ENCODE data around the gene CYS1.
"Not testable (repeated sequence)": the region's sequence is repeated elsewhere in the genome, so short reads cannot be mapped to it uniquely, and the experiment has no call there.

CYS1 gene

DNA sequence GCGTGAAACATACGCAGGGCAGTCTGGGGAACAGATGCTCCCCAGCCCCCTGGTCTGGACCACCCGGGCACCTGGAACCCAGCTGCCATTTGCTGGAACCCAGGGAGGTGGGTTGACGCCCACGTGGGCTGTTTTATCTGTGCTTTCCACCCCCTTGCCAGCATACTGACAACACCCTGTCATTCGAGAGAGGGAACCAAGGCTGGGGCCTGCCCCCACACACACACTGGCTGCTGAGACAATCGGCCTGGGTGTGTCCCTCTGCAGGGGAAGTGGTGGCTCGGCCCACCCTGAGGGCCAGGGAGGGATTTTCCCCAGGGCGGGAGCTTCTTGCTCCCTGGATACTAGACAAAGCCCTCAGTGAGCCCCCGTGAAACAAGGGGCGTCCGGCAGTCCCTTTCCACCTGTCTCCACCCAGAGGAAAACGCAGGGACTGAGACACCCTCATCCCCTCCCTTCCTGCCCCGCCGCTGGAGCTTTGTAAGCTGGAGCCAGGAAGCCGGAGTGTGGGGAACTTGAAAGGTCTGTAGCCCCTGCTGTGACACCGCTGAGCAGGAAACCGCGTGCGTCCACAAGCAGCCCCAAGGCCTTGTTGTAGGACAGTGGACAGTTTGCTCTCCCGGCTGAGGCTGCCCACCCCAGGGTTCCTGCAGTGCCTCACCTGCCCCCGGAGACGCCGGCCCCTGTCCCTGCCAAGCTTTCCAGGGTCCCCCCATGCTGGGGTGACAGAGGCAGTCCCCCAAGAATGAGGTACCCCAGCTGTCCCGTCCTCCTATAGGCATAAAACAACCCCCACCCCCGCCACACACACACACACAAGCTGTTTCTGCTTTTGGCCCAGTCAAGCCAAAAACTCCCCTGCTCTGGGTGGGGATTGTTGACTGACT, 51.0 kb downstream of the CYS1 start:
- no peak for FAIRE-seq

DNA sequence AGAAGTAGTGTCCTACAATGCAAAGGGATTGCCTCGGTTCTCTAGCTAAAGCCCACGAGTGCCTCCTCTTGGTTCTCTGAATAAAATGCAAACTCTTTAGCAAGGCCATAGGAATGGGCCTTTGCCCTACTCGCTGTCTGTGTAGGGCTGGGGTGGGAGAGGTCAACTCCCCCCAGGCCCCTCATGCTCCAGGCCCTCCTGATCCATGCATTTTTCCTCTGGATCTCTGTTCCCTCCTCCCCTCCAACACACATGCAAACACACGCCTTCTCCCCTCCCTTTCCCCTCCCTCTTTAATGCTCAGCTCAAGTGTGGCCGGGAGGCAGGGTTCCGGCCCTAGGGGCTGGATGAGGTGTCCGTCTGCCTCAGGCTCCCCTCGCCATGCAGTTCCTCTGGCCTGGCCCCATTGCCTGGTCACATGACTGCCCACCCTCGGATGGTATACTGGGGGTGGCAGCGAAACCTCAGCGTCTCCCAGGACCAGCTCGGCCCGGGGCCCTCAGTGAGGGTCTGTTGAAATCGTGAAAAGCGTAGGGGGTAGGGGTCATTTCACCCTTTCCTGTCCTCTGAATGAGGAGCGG, 51.7 kb downstream of the CYS1 start:
- no peak for FAIRE-seq

DNA sequence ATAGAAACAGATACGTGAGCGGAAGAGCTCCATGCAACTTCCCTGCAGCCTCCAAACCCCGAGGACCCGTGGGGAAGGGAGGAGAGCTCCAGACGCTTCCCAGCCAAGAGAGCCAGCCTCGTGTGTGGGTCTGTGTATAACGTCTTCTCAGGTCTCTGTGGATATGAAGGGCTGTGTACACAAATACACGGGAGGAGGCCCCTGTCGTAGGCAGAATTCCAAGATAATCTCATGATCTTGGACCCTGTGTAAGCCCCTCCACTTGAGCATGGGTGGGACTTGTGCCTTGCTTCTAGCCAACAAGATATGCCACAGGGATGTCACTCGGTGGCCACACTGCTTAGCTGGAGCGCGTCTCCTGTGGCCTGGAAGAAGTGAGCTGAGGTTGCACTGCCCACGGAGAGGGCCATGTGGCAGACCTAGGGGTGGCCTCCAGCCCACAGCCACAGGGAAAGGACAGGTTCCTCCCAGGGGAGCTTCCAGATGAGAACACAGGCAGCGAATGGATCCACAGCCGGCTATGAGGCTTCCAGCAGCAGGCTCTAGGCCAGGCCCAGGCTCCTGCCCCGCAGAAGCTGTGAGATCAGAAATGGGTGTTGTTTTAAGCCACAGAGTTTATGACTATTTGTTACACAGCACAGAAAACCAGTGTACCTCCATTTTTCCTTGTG, 52.4 kb downstream of the CYS1 start:
- no peak for FAIRE-seq

DNA sequence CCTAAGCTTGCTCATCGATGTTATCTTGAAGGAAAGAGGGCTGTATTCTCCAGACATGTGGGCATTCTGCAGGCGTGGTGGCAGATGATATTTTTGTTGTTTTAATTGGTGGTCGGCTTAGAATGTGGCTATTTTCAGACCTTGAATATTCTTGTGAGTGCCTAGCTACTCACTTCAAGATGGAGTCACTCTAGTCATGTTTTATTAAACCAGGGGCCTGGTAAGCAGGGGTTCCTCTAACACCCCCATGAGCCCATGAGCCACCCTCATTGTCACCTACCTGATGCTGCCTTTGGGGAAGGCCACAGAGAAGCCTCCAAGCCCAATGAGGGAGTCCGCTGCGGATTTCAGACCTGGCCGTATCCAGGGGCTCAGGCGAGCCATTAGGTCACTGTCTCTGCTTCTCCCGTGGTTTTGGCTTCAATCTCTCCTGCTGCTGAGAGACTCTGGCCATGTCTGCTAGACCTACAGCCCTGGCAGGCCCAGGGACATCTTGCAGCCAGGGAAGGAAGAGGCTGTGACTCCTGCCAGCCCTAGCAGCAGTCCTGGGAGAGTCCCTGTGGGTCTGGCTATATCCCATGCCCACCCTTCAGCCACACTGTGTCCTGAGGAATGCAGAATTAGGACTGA, 53.2 kb downstream of the CYS1 start:
- FAIRE-seq, result no peak

DNA sequence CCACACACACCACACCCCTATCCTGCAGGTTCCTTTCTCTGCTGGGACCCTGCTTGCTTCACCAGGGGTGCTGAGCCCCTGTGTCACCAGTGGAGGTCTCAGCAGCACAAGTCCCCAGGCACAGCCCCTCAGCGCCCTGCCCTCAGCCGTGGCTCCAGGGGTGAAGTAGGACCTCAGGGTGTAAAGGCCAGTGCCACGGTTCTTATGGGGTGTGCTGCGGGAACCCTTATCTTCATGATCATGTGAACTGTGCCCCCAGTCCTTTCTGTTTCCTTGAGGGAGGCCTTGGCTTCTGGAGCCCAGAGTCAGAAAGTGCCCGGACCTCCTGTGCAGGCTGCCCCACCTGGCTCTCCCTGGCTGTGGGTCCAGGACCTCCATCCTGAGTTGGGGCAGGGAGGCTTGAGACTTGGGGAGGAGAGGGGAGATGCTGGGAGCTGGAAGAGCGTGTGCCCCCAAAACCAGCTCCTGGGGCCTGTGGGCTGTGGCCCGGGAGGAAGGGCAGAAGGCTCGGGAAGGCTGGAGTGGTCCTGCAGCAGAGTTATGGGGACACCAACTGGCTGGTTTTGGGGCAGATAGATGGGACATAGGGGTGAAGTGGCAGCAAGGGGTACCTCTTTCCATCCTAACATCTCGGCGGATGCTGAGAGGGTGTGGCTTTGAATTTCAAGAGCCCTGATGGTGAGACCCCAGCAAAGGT, 57.1 kb downstream of the CYS1 start:
- FAIRE-seq, result no peak

DNA sequence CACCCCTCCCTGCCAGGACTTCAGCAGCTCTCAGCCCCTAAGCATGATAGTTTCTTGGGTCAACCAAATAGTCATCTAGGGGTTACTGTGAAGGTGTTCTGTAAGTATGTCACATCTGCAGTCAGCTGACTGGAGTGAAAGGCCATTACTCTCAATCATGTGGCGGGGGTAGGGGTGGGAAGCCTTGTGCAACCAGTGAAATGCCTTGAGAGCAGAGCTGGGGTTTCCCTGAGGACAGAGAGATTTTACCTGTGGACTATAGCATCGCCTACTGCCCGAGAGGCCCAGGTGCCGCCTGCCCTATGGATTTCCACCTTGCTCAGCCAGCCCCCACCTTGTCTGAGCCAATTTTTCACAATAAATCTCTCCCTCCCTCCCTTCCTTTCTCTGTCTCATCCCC, 57.8 kb downstream of the CYS1 start:
- FAIRE-seq, result no peak

DNA sequence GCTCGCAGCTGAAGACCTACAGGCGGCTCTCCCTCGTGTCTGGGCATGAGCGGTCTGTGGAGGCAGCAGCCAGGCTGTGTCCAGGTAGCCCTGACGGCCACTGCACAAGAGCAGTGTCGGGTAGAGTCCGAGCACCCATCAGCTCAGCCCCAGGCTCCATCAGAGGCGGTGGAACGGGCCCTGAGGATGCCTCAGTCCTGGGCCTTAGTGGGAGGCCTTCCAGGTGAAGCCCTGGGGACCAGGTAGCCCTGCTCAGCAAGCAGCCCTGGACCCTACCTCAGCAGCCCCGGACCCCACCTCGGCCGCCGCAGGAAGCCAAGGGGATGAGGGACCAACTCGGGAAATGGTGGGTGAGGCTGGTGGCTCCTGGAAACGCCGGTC, 58.2 kb downstream of the CYS1 start:
- no peak for FAIRE-seq

DNA sequence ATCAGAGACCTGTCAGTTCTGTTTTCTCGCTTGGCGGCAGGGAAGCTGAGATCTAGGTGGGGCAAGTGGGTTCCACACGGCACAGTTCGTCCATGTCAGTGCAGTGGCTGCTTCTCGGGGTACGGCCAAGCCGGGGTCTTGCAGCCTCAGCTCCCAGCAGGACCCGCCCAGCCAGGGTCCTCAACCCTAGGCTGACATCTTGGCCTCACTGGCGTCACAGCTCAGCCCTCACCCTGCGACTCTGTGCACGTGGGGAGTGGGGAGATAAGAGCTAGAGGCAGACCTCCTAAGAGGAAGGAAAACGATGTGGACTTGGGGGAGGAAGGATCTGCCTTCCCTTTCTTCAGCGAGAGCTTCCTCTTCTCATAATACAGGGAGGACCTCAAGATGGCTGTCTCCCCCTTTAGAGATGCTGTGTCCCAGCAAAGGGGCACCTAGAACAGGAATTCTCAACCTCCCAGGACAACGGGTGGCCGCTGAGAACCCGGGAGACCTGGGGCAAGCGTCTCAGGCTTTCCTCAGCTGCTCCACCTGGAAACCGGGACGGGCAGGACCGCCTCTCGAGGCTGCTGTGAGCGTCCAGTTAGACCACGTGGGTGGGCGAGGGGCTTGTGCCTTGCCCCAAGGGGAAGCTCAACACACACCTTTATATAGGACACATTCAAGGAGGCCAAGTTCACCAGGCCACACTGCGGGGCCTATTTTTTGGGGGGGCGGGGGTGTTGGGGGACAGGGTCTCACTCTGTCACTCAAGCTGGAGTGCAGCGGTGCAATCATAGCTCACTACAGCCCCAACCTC, 60.4 kb downstream of the CYS1 start:
- no peak for FAIRE-seq

DNA sequence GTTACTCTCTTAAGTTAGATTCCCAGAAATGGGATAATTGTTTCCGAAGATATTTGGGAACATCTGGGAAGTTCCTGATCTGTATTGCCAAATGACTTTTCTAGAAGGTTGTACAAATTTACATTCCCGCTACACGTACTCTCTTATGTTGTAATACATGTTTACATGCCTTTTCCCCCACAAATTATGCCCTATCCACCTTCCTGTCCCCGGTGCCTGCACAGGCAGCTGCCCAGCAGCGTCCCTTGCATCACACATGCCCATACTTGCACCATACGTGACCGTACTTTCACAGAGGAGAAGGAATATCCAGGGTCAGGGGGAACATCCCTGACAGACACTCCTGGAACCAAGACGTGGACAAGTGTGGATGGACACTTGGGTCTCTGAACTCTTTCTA, 61.0 kb downstream of the CYS1 start:
- no peak for FAIRE-seq

DNA sequence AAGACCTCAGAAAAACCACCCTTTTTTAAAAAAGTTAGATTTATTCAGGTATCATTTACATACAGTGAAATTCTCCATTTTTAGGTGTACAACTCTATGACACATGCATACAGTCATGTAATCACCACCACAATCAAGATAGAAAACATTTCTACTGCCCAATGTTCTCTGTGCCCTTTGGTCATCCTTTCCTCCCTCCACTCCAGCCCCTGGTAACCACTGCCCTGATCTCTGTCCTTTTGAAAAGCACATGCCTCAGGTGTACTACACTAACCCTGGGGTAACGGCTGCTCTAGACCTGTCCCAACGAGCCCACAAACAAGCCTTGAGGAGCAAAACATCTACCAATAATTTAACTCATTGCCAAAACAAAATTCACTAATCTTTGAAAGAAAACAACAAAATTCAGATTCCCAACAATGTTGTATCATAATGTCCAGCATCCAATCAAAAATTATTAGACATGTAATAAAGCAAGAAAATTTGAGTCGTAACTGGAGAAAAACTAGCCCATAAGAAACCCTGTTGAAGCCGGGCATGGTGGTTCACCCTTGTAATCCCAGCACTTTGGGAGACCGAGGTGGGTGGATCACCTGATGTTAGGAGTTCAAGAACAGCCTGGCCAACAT, 62.8 kb downstream of the CYS1 start:
- no peak for FAIRE-seq

DNA sequence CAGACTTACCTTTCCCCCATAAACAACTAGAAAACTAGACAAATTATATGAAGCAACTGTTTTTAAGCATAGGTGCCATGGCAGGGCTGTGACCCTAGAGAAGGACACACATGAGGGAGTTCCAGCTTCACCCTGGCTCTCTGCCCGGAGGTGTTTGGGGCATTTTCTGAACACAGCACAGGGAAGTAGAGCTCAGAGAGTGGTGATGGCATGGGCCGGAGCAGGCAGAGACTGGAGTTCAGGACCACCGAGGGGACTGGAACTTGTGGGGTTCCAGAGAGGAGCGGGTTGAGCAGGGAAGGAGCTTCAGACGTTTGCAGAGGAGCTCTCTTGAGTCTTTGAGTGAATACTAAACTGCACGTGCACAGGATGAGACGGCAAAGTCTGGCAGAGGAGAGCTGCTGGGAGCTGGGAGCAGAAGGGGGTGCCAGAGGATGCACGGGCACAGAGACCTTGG, 63.4 kb downstream of the CYS1 start:
- FAIRE-seq, result no peak

DNA sequence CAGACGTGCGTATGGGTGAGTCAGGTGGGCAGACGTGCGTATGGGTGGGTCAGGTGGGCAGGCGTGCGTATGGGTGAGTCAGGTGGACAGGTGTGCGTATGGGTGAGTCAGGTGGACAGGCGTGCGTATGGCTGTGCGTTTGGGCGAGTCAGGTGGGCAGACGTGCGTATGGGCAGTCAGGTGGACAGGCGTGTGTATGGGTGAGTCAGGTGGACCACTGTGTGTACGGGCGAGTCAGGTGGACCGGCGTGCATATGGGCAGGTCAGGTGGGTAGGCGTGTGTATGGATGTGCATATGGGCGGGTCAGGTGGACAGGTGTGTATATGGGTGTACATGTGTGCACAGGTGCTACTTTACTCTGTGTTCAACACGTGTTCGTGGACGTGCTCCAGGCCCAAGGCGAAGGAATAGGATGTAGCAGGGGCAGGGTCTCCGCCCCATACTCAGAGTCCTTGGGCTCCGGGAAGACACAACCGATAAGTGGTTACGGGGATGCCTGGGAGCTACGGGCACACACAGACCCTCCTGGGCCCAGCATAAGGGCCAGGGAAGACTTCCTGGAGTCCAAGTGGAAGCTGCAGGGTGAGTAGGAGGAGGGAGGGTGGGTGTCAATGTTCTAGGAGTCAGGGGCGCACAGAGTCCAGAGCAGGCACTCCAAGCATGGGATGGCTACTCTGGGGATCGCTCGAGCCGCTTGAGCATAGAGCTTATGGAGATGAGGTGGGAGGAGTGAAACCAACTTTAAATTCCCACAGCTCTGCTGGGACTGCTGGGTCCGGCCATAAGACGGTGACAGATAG, 64.0 kb downstream of the CYS1 start:
- no peak for FAIRE-seq

DNA sequence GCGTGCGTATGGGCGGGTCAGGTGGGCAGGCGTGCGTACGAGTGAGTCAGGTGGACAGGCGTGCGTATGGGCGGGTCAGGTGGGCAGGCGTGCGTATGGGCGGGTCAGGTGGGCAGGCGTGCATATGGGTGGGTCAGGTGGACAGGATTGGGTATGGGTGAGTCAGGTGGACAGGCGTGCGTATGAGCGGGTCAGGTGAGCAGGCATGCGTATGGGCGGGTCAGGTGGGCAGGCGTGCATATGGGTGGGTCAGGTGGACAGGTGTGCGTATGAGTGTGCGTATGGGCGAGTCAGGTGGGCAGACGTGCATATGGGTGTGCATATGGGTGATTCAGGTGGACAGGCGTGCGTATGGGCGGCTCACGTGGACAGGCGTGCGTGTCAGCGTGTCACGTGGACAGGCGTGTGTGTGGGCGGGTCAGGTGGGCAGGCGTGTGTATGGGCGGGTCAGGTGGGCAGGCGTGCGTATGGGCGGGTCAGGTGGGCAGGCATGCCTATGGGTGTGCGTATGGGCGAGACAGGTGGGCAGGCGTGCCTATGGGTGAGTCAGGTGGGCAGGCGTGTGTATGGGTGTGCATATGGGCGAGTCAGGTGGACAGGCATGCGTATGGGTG, 64.7 kb downstream of the CYS1 start:
- not testable (repeated sequence) for FAIRE-seq

DNA sequence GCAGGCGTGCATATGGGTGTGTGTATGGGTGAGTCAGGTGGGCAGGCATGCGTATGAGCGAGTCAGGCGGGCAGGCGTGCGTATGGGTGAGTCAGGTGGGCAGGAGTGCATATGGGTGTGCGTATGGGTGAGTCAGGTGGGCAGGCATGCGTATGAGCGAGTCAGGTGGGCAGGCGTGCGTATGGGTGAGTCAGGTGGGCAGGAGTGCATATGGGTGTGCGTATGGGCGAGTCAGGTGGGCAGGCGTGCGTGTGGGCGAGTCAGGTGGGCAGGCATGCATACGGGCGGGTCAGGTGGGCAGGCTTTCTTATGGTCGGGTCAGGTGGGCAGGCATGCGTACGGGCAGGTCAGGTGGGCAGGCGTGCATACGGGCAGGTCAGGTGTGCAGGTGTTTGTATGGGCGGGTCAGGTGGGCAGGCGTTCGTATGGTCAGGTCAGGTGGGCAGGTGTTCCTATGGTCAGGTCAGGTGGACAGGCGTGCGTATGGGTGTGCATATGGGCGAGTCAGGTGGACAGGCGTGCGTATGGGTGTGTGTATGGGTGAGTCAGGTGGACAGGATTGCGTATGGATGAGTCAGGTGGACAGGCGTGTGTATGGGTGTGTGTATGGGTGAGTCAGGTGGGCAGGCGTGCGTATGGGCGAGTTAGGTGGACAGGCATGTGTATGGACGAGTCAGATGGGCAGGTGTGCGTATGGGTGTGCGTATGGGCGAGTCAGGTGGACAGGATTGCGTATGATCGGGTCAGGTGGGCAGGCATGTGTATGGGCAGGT, 65.6 kb downstream of the CYS1 start:
- no peak for FAIRE-seq

DNA sequence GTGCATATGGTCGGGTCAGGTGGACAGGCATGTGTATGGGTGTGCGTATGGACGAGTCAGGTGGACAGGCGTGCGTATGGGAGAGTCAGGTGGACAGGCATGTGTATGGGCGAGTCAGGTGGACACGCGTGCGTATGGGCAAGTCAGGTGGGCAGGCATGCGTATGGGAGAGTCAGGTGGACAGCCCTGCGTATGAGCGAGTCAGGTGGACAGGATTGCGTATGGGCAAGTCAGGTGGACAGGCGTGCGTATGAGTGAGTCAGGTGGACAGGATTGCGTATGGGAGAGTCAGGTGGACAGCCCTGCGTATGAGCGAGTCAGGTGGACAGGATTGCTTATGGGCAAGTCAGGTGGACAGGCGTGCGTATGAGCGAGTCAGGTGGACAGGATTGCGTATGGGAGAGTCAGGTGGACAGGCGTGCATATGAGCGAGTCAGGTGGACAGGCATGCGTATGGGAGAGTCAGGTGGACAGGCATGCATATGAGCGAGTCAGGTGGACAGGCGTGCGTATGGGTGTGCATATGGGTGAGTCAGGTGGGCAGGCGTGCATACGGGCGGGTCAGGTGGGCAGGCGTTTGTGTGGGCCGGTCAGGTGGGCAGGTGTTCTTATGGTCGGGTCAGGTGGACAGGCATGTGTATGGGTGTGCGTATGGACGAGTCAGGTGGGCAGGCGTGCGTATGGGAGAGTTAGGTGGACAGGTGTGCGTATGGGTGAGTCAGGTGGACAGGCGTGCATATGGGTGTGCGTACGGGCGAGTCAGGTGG, 66.4 kb downstream of the CYS1 start:
- not testable (repeated sequence) for FAIRE-seq

DNA sequence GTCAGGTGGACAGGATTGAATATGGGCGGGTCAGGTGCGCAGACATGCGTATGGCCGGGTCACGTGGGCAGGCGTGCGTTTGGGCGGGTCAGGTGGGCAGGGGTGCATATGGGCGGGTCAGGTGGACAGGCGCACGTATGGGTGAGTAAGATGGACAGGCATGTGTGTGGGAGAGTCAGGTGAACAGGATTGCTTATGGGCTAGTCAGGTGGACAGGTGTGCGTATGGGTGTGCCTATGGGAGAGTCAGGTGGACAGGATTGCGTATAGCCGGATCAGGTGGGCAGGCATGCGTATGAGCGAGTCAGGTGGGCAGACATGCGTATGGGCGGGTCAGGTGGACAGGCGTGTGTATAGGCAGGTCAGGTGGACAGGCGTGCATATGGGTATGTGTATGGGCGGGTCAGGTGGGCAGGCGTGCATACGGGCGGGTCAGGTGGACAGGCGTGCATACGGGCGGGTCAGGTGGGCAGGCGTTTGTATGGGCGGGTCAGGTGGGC, 67.2 kb downstream of the CYS1 start:
- no peak for FAIRE-seq

DNA sequence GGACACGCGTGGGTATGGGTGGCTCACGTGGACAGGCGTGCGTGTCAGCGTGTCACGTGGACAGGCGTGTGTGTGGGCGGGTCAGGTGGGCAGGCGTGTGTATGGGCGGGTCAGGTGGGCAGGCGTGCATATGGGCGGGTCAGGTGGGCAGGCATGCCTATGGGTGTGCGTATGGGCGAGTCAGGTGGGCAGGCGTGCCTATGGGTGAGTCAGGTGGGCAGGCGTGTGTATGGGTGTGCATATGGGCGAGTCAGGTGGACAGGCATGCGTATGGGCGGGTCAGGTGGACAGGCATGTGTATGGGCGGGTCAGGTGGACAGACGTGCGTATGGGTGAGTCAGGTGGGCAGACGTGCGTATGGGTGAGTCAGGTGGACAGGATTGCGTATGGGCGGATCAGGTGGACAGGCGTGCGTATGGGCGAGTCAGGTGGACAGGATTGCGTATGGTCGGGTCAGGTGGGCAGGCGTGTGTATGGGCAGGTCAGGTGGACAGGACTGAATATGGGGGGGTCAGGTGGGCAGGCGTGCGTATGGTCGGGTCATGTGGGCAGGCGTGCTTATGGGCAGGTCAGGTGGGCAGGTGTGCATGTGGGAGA, 67.7 kb downstream of the CYS1 start:
- not testable (repeated sequence) for FAIRE-seq

All from endometrium (tissue), 2 donors.